Ascending aorta (tissue), 2 donors: ENCODE data around the gene ABCA7. TPM values are rescaled to one million over a fixed set of nuclear protein-coding genes. Genes with fewer than 3 reads are reported as not detected.

Experiments
- DNase-seq, 2 donors: peaks; one replicate each; pipeline ENCODE4 v3.0.0-alpha.2; 2019; ENCODE audit warnings: low spot score in 2 of 2
- H3K27ac ChIP-seq, 2 donors: fragments of 200-600 bp; sonication (generic); one replicate each; pipeline ENCODE4 v1.5.1; 2016 to 2017; ENCODE audit warnings: mild to moderate bottlenecking in 1 of 2
- H3K27me3 ChIP-seq: fragments of 200-600 bp; sonication (generic); one replicate; pipeline ENCODE4 v1.5.1; 2017
- H3K36me3 ChIP-seq, 2 donors: fragments of 200-600 bp; sonication (generic); one replicate each; pipeline ENCODE4 v1.5.1; 2016
- H3K4me1 ChIP-seq, 2 donors: fragments of 200-600 bp; sonication (generic); one replicate each; pipeline ENCODE4 v1.5.1; 2016 to 2017; ENCODE audit warnings: mild to moderate bottlenecking in 1 of 2
- H3K4me3 ChIP-seq, 2 donors: fragments of 200-600 bp; sonication (generic); one replicate each; pipeline ENCODE4 v1.5.1; 2016 to 2017; ENCODE audit warnings: mild to moderate bottlenecking in 1 of 2
- H3K9me3 ChIP-seq, 2 donors: fragments of 200-600 bp; sonication (generic); one replicate each; pipeline ENCODE4 v1.5.1; 2016
- CTCF ChIP-seq, 3 experiments: fragments of 200-600 bp in 2 of 3; fragments of 450-650 bp in 1 of 3; sonication (generic) in 2 of 3; IDR thresholded peaks; one replicate each; pipeline ENCODE4 v1.5.1; 2016 to 2019; ENCODE audit warnings: antibody characterized with exemption in 3 of 3, mild to moderate bottlenecking in 1 of 3, moderate library complexity in 1 of 3
- intact Hi-C: fragments of 100-400 bp; cut with DNase I; formaldehyde crosslinking; loops from one replicate; pipeline ENCODE4 v1.15.1; 2023
- total RNA-seq: library from RNA; depleted of rRNA; stranded (reverse); fragments of >200 nt; gene quantifications from one replicate; pipeline ENCODE4 v1.1.0, GENCODE V29; 2016

The ABCA7 gene
- total RNA-seq, 1 donor from 2014 or later: 96.6 TPM

- DNase-seq: no peak
- TF ChIP-seq CTCF (IDR thresholded peaks at IDR 0.05): no peak
- Histone ChIP-seq H3K4me1 (no peaks in the 10 kb centered on the region), H3K4me3 (no peak overlapping the region), H3K9me3 (no peaks in the 10 kb centered on the region), H3K27me3 (no peaks in the 10 kb centered on the region), H3K36me3 (no peaks in the 10 kb centered on the region), H3K27ac (no peak overlapping the region)
- intact Hi-C loops: no loop called here
Observed at GRCh38 chr19:1049106-1049505, 9.2 kb downstream of the ABCA7 start.

- no peaks in the 10 kb centered on the region for H3K27me3 ChIP-seq
Observed at GRCh38 chr19:1049800-1050199, 9.9 kb downstream of the ABCA7 start.

GRCh38 chr19:1050989-1051788 lies 11.3 kb downstream of the ABCA7 start:
- intact Hi-C loops: no loop called here
- Histone ChIP-seq H3K4me1 (no peaks in the 10 kb centered on the region), H3K4me3 (no peak overlapping the region), H3K9me3 (peaks cover 0 to under 1% of the 10 kb centered on the region in 2 donors), H3K36me3 (no peaks in the 10 kb centered on the region), H3K27me3 (no peaks in the 10 kb centered on the region), H3K27ac (no peak overlapping the region)
- no peak for DNase-seq
- no peak for TF ChIP-seq CTCF (IDR thresholded peaks at IDR 0.05)

More at GRCh38 chr19:1049800-1050199, 9.9 kb downstream of the ABCA7 start:
- Histone ChIP-seq H3K4me3 (no peak overlapping the region), H3K36me3 (no peaks in the 10 kb centered on the region), H3K9me3 (no peaks in the 10 kb centered on the region), H3K27ac (no peak overlapping the region), H3K4me1 (no peaks in the 10 kb centered on the region)
- intact Hi-C loops: no loop called here
- DNase-seq: no peak
- TF ChIP-seq CTCF (IDR thresholded peaks at IDR 0.05): no peak

- no peaks in the 10 kb centered on the region for H3K4me1 ChIP-seq
- no peak for DNase-seq
- intact Hi-C loops: no loop called here
- H3K27ac ChIP-seq: no peak overlapping the region
- no peak overlapping the region for H3K4me3 ChIP-seq
- no peak for TF ChIP-seq CTCF (IDR thresholded peaks at IDR 0.05)
- peaks cover 6% of the 10 kb centered on the region in 2 donors for H3K9me3 ChIP-seq
- H3K27me3 ChIP-seq: no peaks in the 10 kb centered on the region
- no peaks in the 10 kb centered on the region for H3K36me3 ChIP-seq
Observed at GRCh38 chr19:1051791-1052190, 11.9 kb downstream of the ABCA7 start.

GRCh38 chr19:1052349-1052975 lies 12.6 kb downstream of the ABCA7 start:
- Histone ChIP-seq H3K9me3 (peaks cover 12 to 13% of the 10 kb centered on the region in 2 donors), H3K4me1 (no peaks in the 10 kb centered on the region), H3K4me3 (no peak overlapping the region), H3K36me3 (no peaks in the 10 kb centered on the region), H3K27me3 (no peaks in the 10 kb centered on the region), H3K27ac (no peak overlapping the region)
- DNase-seq: no peak
- intact Hi-C loops: no loop called here
- TF ChIP-seq CTCF (IDR thresholded peaks at IDR 0.05): no peak
